ENCODE results near the gene SKOR2.

The SKOR2 gene

GRCh38 chr18:47254341-47254939, 3.0 kb upstream of the SKOR2 start:
- H3K4me3 ChIP-seq (replicated peaks; ENCODE audit: low read depth, low read length): no peak overlapping the region
- TF ChIP-seq, protein P1, sequence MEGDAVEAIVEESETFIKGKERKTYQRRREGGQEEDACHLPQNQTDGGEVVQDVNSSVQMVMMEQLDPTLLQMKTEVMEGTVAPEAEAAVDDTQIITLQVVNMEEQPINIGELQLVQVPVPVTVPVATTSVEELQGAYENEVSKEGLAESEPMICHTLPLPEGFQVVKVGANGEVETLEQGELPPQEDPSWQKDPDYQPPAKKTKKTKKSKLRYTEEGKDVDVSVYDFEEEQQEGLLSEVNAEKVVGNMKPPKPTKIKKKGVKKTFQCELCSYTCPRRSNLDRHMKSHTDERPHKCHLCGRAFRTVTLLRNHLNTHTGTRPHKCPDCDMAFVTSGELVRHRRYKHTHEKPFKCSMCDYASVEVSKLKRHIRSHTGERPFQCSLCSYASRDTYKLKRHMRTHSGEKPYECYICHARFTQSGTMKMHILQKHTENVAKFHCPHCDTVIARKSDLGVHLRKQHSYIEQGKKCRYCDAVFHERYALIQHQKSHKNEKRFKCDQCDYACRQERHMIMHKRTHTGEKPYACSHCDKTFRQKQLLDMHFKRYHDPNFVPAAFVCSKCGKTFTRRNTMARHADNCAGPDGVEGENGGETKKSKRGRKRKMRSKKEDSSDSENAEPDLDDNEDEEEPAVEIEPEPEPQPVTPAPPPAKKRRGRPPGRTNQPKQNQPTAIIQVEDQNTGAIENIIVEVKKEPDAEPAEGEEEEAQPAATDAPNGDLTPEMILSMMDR (IDR thresholded peaks at IDR 0.05; ENCODE audit: low read length, missing control alignments): no peak
- DNase-seq (ENCODE audit: low read depth): peak; percentile 62

GRCh38 chr18:47253101-47253654, 1.7 kb upstream of the SKOR2 start:
- TF ChIP-seq, protein P1 (IDR thresholded peaks at IDR 0.05; ENCODE audit: low read length, missing control alignments): no peak
- no peak for DNase-seq (ENCODE audit: low read depth)
- no peak overlapping the region for H3K4me3 ChIP-seq (replicated peaks; ENCODE audit: low read depth, low read length)

DNA sequence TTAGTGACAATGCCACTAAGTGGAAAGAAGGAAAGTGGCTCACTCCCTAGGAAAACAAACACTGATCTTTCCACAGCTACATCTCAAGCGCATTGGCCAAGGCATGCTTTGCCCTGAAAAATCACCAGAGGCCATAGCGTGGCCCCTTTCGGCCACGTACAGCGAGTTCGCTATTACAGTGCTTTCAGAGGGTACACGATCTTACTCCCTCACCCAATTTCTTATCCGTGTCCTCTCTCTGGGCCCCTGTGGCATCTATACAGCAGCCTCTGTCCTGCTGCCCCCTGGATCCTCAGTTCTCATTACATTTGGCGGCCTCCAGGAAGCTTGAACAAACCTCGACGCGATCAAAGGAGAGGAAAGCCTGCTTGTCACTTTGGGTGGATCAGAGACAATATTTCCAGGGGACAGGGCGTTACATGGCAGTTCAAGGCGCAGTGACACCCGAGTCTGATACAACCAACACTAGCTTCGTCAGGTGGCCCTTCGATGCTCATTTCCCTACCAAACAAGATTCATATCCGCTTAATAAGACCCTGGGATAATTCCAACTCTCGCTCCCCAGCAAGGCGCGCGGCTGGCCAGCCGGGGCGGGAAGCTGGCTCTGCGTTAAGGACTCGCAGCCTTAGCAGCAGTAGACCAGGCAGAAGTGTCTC, 941 bp downstream of the SKOR2 start:
- DNase-seq (ENCODE audit: low read depth): no peak
- TF ChIP-seq, protein P1 (IDR thresholded peaks at IDR 0.05; ENCODE audit: low read length, missing control alignments): no peak
- H3K4me3 ChIP-seq (replicated peaks; ENCODE audit: low read depth, low read length): no peak overlapping the region

DNA sequence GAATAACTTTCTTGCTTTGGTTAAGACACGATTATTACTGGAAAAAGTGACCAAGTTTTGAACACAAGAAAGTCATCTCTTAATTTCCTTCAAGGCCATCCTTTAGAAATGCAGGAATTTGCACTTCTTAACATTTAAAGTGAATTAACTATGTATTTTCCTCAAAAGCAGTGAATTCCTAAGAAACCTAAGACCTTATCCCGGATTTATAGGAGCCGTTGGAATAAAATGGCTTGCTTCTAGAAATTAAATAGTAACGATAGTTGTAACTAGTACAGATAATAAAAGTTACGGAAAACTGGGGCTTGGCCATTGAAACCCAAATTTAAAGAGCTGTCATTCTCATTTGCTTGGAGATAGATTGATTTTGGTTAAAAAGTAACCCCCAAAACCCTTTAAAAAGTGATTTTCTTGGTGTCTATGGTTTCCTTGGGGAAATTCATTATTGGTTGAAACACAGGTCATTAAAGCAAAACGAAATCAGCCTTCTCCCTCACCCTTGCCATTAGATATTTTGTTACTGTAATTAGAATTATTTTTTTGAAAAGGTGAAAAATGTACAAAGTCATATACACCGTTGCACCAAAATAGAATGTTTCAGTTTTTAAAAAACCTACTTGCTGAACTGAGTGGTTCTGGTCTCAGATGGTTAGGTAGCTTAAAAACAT, 2.0 kb downstream of the SKOR2 start:
- DNase-seq (ENCODE audit: low read depth): no peak
- TF ChIP-seq, protein P1 (IDR thresholded peaks at IDR 0.05; ENCODE audit: low read length, missing control alignments): no peak
- H3K4me3 ChIP-seq (replicated peaks; ENCODE audit: low read depth, low read length): no peak overlapping the region

GRCh38 chr18:47248604-47249313, 2.7 kb downstream of the SKOR2 start:
- H3K4me3 ChIP-seq (replicated peaks; ENCODE audit: low read depth, low read length): no peak overlapping the region
- no peak for DNase-seq (ENCODE audit: low read depth)
- TF ChIP-seq, protein P1 (IDR thresholded peaks at IDR 0.05; ENCODE audit: low read length, missing control alignments): no peak

DNA sequence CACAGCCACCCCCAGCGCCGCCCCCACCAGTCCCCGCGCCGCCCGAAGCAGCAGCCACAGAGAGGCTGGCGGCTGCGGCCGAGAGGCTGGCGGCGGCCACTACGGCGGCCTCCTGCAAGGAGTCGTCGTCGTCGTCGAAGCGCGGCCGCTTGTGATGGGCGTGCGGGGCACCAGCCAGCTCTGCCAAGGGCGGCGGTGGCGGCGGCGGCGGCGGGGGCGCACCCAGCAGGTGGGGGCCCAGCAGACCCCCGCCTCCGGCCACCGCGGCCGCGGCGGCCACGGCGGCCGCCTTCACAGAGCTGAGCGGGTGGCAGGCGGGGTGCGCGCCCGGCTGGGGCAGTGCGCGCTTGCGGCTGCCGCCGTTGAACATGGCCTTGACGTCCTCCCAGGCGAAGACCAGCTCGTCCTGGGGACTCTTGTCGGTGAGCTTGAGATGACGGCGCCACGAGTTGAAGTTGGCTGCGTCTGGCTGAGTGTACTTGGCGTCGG, 3.3 kb downstream of the SKOR2 start:
- DNase-seq (ENCODE audit: low read depth): no peak
- no peak overlapping the region for H3K4me3 ChIP-seq (replicated peaks; ENCODE audit: low read depth, low read length)
- TF ChIP-seq, protein P1 (IDR thresholded peaks at IDR 0.05; ENCODE audit: low read length, missing control alignments): no peak

Data from fibroblast of pulmonary artery (primary cell).